ENCODE data around the gene ZNF644. TPM values are rescaled to one million over a fixed set of nuclear protein-coding genes. Genes with fewer than 3 reads are reported as not detected.
A peak's percentile ranks its signal among the peaks of the same experiment; 100 is the strongest.

ZNF644 gene
- total RNA-seq, 6 donors from 2014 or later, result 36.7 to 111 (median 42.9) TPM

DNA sequence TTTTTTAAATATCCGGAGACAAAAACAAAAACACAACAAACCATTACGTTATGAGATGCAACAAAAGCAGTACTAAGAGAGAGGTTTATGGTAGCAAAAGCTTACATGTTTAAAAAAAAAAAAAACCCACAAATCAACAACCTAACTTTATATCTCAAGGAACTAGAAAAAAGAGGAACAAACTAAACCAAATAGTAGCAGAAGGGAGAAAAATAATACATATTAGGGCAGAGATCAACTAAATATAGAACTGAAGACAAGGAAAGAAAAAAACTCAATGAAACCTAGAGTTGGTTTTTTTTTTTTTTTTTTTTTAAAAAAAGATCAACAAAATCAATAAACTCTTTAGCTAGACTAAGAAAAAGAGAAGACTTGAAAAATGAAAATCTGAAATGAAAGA, 34.9 kb downstream of the ZNF644 start:
- Histone ChIP-seq H3K4me1 (peaks cover 0 to 12% (median 6%) of the 10 kb centered on the region in 4 donors), H3K27ac (no peak overlapping the region), H3K27me3 (no peaks in the 10 kb centered on the region), H3K9me3 (peaks cover 0 to 9% (median 2%) of the 10 kb centered on the region in 4 donors), H3K36me3 (peaks cover 0 to 2% (median 0%) of the 10 kb centered on the region in 4 donors), H3K4me3 (no peak overlapping the region)
- no peak for TF ChIP-seq POLR2AphosphoS5 (IDR thresholded peaks at IDR 0.05)
- TF ChIP-seq, protein P1, sequence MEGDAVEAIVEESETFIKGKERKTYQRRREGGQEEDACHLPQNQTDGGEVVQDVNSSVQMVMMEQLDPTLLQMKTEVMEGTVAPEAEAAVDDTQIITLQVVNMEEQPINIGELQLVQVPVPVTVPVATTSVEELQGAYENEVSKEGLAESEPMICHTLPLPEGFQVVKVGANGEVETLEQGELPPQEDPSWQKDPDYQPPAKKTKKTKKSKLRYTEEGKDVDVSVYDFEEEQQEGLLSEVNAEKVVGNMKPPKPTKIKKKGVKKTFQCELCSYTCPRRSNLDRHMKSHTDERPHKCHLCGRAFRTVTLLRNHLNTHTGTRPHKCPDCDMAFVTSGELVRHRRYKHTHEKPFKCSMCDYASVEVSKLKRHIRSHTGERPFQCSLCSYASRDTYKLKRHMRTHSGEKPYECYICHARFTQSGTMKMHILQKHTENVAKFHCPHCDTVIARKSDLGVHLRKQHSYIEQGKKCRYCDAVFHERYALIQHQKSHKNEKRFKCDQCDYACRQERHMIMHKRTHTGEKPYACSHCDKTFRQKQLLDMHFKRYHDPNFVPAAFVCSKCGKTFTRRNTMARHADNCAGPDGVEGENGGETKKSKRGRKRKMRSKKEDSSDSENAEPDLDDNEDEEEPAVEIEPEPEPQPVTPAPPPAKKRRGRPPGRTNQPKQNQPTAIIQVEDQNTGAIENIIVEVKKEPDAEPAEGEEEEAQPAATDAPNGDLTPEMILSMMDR (IDR thresholded peaks at IDR 0.05), result no peak
- no peak for TF ChIP-seq POLR2A (IDR thresholded peaks at IDR 0.05)
- TF ChIP-seq EP300 (IDR thresholded peaks at IDR 0.05), result no peak
- ATAC-seq (ENCODE audit: low FRiP score in 2 of 2) (no peak), DNase-seq (no peak)
- WGBS, 2 donors, result 69 to 79% methylated on average over 2 of the region's 2 CpGs

DNA sequence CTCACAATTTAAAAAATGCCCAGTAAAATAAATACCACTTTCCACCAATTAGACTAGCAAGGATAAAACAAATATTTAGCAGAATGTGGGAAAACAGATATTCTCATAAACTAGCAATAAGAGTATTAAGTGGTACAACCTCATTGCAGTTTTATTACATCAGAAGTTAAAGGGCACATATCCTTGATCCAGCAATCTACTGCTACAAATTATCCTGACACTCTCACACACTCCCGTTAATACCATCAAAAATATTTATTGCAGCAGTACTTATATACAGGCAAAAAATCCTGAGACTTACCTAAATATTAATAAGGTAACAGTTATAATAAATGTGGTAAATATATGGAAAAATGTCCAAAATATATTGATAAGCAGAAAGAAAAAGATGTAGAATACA, 44.3 kb downstream of the ZNF644 start:
- H3K4me3 ChIP-seq, result no peak overlapping the region
- H3K4me1 ChIP-seq, result no peaks in the 10 kb centered on the region
- no peak for ATAC-seq (ENCODE audit: low FRiP score in 2 of 2)
- no peak for DNase-seq
- no peak overlapping the region for H3K27ac ChIP-seq
- 88 to 90% methylated on average over 1 of the region's 1 CpG for WGBS, 2 donors
- H3K9me3 ChIP-seq, result no peaks in the 10 kb centered on the region
- peaks cover 0 to 24% (median 4%) of the 10 kb centered on the region in 4 donors for H3K36me3 ChIP-seq
- H3K27me3 ChIP-seq, result no peaks in the 10 kb centered on the region
- TF ChIP-seq POLR2A (IDR thresholded peaks at IDR 0.05) (no peak), POLR2AphosphoS5 (IDR thresholded peaks at IDR 0.05) (no peak), EP300 (IDR thresholded peaks at IDR 0.05) (no peak)
- TF ChIP-seq, protein P1 (IDR thresholded peaks at IDR 0.05), result no peak

DNA sequence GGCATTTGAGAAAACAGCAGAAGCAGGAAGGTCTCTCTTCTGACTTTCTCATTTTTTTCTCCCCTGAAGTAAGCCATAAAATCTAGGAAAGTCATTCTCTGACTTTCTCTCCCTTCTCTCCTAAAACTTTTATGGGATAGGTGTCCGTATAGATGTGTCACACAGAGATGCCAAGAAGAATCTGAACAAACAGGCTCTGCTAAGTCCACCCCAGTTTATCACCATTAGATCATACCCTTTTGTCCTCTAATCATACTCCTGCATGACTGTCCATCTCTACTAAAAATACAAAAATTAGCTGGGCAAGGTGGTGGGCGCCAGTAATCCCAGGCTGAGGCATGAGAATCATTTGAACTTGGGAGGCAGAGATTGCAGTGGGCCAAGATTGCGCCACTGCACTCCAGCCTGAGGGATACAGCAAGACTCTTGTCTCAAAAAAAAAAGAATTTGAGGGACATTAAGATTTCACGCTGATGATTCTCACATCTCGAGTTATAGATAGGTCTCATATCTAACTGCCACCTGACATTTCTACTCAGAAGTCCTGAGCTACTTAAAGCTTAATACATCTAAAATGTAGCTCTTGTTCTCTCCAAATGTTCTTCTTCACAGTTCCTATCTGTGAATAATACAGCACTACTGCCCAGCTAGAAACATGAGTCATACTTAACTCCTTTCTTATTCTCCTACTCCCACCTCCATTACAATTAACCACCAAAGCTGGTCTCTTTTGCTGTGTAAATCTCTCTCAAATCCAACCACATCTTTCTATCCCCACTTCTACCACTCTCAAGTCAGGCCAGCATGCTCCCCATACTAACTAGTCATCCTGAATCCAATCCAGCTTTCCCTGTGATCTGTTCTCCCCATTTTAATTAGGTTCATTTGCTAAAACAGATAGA, 47.7 kb downstream of the ZNF644 start:
- TF ChIP-seq, protein P1 (IDR thresholded peaks at IDR 0.05), result no peak
- TF ChIP-seq EP300 (IDR thresholded peaks at IDR 0.05), result no peak
- no peak for TF ChIP-seq POLR2AphosphoS5 (IDR thresholded peaks at IDR 0.05)
- TF ChIP-seq POLR2A (IDR thresholded peaks at IDR 0.05), result no peak
- Histone ChIP-seq H3K27me3 (no peaks in the 10 kb centered on the region), H3K9me3 (no peaks in the 10 kb centered on the region), H3K4me3 (no peak overlapping the region), H3K36me3 (peaks cover 0 to 30% (median 4%) of the 10 kb centered on the region in 4 donors), H3K27ac (no peak overlapping the region), H3K4me1 (peaks cover 0 to 11% (median 5%) of the 10 kb centered on the region in 4 donors)
- ATAC-seq (ENCODE audit: low FRiP score in 2 of 2) (peak in 1 of 2 donors; percentile 71), DNase-seq (no peak)
- WGBS, 2 donors, result 93 to 97% methylated on average over 5 of the region's 5 CpGs

- Histone ChIP-seq H3K36me3 (peaks cover 0 to 15% (median 0%) of the 10 kb centered on the region in 4 donors), H3K4me1 (peaks cover 0 to 12% (median 5%) of the 10 kb centered on the region in 4 donors), H3K9me3 (no peaks in the 10 kb centered on the region), H3K4me3 (no peak overlapping the region), H3K27me3 (no peaks in the 10 kb centered on the region), H3K27ac (no peak overlapping the region)
- DNase-seq (no peak), ATAC-seq (ENCODE audit: low FRiP score in 2 of 2) (no peak)
- TF ChIP-seq POLR2A (IDR thresholded peaks at IDR 0.05) (no peak), POLR2AphosphoS5 (IDR thresholded peaks at IDR 0.05) (no peak), EP300 (IDR thresholded peaks at IDR 0.05) (no peak)
- TF ChIP-seq, protein P1 (IDR thresholded peaks at IDR 0.05), result no peak
- 70 to 83% methylated on average over 1 of the region's 1 CpG for WGBS, 2 donors
These were observed 51.6 kb downstream of the ZNF644 start for GRCh38 chr1:90970208-90970607.

All from upper lobe of left lung (tissue), 6 donors.